Subcutaneous abdominal adipose tissue (tissue), 5 donors: ENCODE measurements around the gene SLC4A8.
A peak's percentile ranks its signal among the peaks of the same experiment; 100 is the strongest.

ENCODE experiments used
- H3K27ac ChIP-seq: one replicate; pipeline ENCODE4 v1.7.0; 2013; ENCODE audit warnings: low read depth, mild to moderate bottlenecking, inconsistent platforms, low read length, moderate library complexity
- H3K27me3 ChIP-seq, 5 donors: one replicate each; pipeline ENCODE4 v1.7.0; 2013; ENCODE audit warnings: low read length in 5 of 5, inconsistent platforms in 1 of 5; ENCODE audit not compliant: control insufficient read depth in 5 of 5, insufficient read depth in 4 of 5
- H3K36me3 ChIP-seq, 5 donors: one replicate each; pipeline ENCODE4 v1.7.0; 2013; ENCODE audit warnings: low read length in 5 of 5; ENCODE audit not compliant: control insufficient read depth in 5 of 5, insufficient read depth in 5 of 5
- H3K4me1 ChIP-seq, 5 donors: one replicate each; pipeline ENCODE4 v1.7.0; 2013; ENCODE audit warnings: low read length in 5 of 5, mild to moderate bottlenecking in 3 of 5, moderate library complexity in 1 of 5; ENCODE audit not compliant: control insufficient read depth in 5 of 5, insufficient read depth in 5 of 5
- H3K4me3 ChIP-seq, 5 donors: one replicate each; pipeline ENCODE4 v1.7.0; 2013; ENCODE audit warnings: low read length in 5 of 5, low read depth in 1 of 5
- H3K9ac ChIP-seq, 5 donors: one replicate each; pipeline ENCODE4 v1.7.0; 2013; ENCODE audit warnings: low read length in 5 of 5, mild to moderate bottlenecking in 4 of 5, moderate library complexity in 3 of 5
- H3K9me3 ChIP-seq, 5 donors: one replicate each; pipeline ENCODE4 v1.7.0; 2013; ENCODE audit warnings: low read length in 5 of 5; ENCODE audit not compliant: control insufficient read depth in 5 of 5
- donor health status: healthy.
- donor health status: healthy.
- donor health status: healthy.
- donor health status: healthy.
- donor health status: healthy.

The SLC4A8 gene

GRCh38 chr12:51424662-51425539, at the start of gene SLC4A8:
Gene SLC4A8 (plus strand): TSS chr12:51424831. CDS start chr12:51424988, 157 bp downstream.
- no peak within 1 kb of the TSS for H3K9ac ChIP-seq

GRCh38 chr12:51374856-51375255, 49.8 kb upstream of the SLC4A8 start:
- peak overlapping the region; percentile 54 for H3K27ac ChIP-seq

More at GRCh38 chr12:51424662-51425539, at the start of gene SLC4A8:
- no peaks in the 10 kb centered on the region for H3K9me3 ChIP-seq
- peaks cover 0 to 14% (median 9%) of the 10 kb centered on the region in 5 donors for H3K27me3 ChIP-seq
- H3K4me1 ChIP-seq = peaks cover 0 to 10% (median 8%) of the 10 kb centered on the region in 5 donors
- no peak within 1 kb of the TSS for H3K27ac ChIP-seq
- no peaks in the 10 kb centered on the region for H3K36me3 ChIP-seq
- H3K4me3 ChIP-seq = peak within 1 kb of the TSS in 4 of 5 donors; percentile 34 to 65 (median 42)

GRCh38 chr12:51377099-51377984, 47.3 kb upstream of the SLC4A8 start:
- H3K36me3 ChIP-seq = peaks cover 0 to 7% (median 0%) of the 10 kb centered on the region in 5 donors
- H3K4me3 ChIP-seq = no peak overlapping the region
- no peaks in the 10 kb centered on the region for H3K9me3 ChIP-seq
- no peaks in the 10 kb centered on the region for H3K27me3 ChIP-seq
- no peak overlapping the region for H3K27ac ChIP-seq
- peaks cover 0 to 18% (median 11%) of the 10 kb centered on the region in 5 donors for H3K4me1 ChIP-seq
- H3K9ac ChIP-seq = no peak overlapping the region

More at GRCh38 chr12:51374856-51375255, 49.8 kb upstream of the SLC4A8 start:
- Histone ChIP-seq H3K36me3 (peaks cover 0 to 7% (median 0%) of the 10 kb centered on the region in 5 donors), H3K4me3 (no peak overlapping the region), H3K4me1 (peaks cover 0 to 26% (median 16%) of the 10 kb centered on the region in 5 donors), H3K9ac (peak overlapping the region in 2 of 5 donors; percentile 4 to 34), H3K9me3 (no peaks in the 10 kb centered on the region), H3K27me3 (no peaks in the 10 kb centered on the region)

GRCh38 chr12:51378749-51379148, 45.9 kb upstream of the SLC4A8 start:
- peaks cover 0 to 10% (median 0%) of the 10 kb centered on the region in 5 donors for H3K36me3 ChIP-seq
- H3K9ac ChIP-seq = no peak overlapping the region
- H3K27ac ChIP-seq = no peak overlapping the region
- H3K27me3 ChIP-seq = no peaks in the 10 kb centered on the region
- no peak overlapping the region for H3K4me3 ChIP-seq
- no peaks in the 10 kb centered on the region for H3K9me3 ChIP-seq
- peaks cover 0 to 18% (median 11%) of the 10 kb centered on the region in 5 donors for H3K4me1 ChIP-seq

- H3K4me3 ChIP-seq = no peak overlapping the region
- H3K36me3 ChIP-seq = peaks cover 0 to 10% (median 0%) of the 10 kb centered on the region in 5 donors
- H3K9me3 ChIP-seq = no peaks in the 10 kb centered on the region
- no peak overlapping the region for H3K27ac ChIP-seq
- no peaks in the 10 kb centered on the region for H3K27me3 ChIP-seq
- H3K9ac ChIP-seq = no peak overlapping the region
- peaks cover 0 to 14% (median 7%) of the 10 kb centered on the region in 5 donors for H3K4me1 ChIP-seq
These were observed 45.1 kb upstream of the SLC4A8 start for GRCh38 chr12:51379571-51379970.

GRCh38 chr12:51381226-51382079, 43.2 kb upstream of the SLC4A8 start:
- H3K27ac ChIP-seq = no peak overlapping the region
- H3K4me1 ChIP-seq = peaks cover 0 to 7% (median 0%) of the 10 kb centered on the region in 5 donors
- H3K9ac ChIP-seq = no peak overlapping the region
- no peak overlapping the region for H3K4me3 ChIP-seq
- no peaks in the 10 kb centered on the region for H3K9me3 ChIP-seq
- H3K36me3 ChIP-seq = peaks cover 0 to 10% (median 0%) of the 10 kb centered on the region in 5 donors
- no peaks in the 10 kb centered on the region for H3K27me3 ChIP-seq

- Histone ChIP-seq H3K27me3 (no peaks in the 10 kb centered on the region), H3K9me3 (no peaks in the 10 kb centered on the region), H3K36me3 (peaks cover 0 to 5% (median 0%) of the 10 kb centered on the region in 5 donors), H3K9ac (no peak overlapping the region), H3K27ac (no peak overlapping the region), H3K4me3 (no peak overlapping the region), H3K4me1 (peaks cover 0 to 7% (median 0%) of the 10 kb centered on the region in 5 donors)
These were observed 42.5 kb upstream of the SLC4A8 start for GRCh38 chr12:51382173-51382572.

GRCh38 chr12:51383269-51383905, 41.2 kb upstream of the SLC4A8 start:
- H3K4me1 ChIP-seq = peaks cover 0 to 10% (median 6%) of the 10 kb centered on the region in 5 donors
- H3K27ac ChIP-seq = no peak overlapping the region
- no peak overlapping the region for H3K4me3 ChIP-seq
- peaks cover 0 to 3% (median 0%) of the 10 kb centered on the region in 5 donors for H3K36me3 ChIP-seq
- no peaks in the 10 kb centered on the region for H3K27me3 ChIP-seq
- H3K9ac ChIP-seq = no peak overlapping the region
- H3K9me3 ChIP-seq = no peaks in the 10 kb centered on the region

- Histone ChIP-seq H3K36me3 (peaks cover 0 to 3% (median 0%) of the 10 kb centered on the region in 5 donors), H3K27ac (no peak overlapping the region), H3K4me1 (peaks cover 0 to 28% (median 11%) of the 10 kb centered on the region in 5 donors)
These were observed 38.3 kb upstream of the SLC4A8 start for GRCh38 chr12:51386351-51386750.

More at GRCh38 chr12:51386351-51386750, 38.3 kb upstream of the SLC4A8 start:
- H3K9me3 ChIP-seq = no peaks in the 10 kb centered on the region
- no peak overlapping the region for H3K4me3 ChIP-seq
- H3K9ac ChIP-seq = no peak overlapping the region
- H3K27me3 ChIP-seq = peaks cover 0 to 8% (median 6%) of the 10 kb centered on the region in 5 donors
